Stimulated activated CD4-positive, alpha-beta T cell treated with anti-CD3 and anti-CD28 coated beads, Interleukin-12 subunit alpha, Interleukin-12 subunit beta, amount 100 ng/mL, for 24 hours (primary cell): ENCODE measurements around the gene TMEM135.
A peak's percentile ranks its signal among the peaks of the same experiment; 100 is the strongest.

Experiments used
- DNase-seq, 2 experiments: peaks; one replicate each; pipeline ENCODE4 v3.0.0-alpha.2; 2020; ENCODE audit warnings: low read depth in 2 of 2

The TMEM135 gene

DNA sequence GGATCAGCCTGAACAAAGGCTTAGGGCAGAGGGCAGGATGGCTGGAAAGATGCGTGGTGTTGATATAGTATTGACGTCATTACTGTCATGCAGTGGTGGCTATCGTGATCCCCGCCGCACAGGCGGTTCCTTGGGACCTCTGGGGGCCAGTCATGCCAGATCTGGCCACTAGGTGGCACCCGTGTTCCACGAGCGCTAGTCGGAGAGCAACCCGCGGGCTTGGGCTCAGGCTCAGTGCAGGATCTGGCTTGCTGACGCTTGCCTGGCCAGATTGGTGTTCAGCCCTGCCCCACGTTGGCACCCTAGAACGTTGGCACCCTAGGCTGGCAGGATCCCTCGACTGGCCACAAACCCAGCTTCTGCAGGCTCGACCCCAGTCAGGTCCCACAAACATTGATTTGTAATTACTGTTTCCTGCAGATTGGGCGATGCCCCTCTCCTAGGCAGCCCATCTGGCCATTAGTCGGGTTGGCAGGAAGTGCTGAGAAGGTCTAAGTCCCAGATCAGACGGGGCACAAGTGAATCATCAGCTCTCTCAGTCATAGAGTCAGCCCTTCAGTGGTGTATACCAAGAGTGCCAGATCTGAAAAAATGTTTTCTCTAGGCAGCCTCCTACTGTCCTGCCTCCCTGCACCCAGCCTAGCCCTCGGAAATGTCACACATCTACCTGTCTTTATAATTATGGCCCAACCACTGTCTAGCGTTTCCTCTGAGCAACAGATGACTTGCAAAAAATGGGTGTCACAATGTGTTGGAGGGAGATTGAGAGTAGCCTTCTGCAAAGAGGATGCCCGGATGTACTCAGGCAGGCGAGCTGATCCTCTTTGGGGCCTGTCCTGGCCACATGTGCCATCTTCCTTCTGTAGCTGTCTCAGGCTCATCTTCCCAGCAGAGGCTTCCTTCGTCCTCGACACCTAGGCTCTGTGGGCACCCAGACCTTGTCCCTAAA lies 315.3 kb downstream of the TMEM135 start:
- peak; percentile 70 to 84 for DNase-seq

DNA sequence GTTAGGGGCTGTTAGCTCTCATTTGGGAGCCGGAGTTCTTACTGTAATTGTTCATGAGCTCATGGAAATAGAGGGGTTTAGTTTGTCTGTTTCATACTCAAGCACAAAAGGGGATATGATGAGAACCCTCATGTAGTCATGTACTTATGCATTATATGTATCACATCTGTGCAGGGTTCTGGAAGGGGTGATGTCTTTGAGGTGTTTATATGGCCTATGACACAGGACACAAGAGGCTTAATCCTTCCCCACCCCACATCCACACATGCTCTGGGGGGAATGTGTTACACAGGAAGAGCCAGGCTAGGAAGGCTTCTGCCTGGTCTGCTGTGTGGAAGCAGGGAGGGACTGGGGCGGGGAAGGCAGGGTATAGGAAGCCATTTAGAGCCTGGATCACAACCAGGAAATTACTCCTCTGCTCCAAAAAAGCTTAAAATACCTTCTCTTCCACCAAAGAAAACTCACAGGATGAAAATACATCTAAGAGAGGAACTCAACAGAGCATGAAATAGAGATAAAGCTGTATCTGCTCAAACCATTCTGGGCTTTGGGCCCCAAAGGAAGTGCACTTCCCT lies 316.1 kb downstream of the TMEM135 start:
- DNase-seq, result no peak

DNA sequence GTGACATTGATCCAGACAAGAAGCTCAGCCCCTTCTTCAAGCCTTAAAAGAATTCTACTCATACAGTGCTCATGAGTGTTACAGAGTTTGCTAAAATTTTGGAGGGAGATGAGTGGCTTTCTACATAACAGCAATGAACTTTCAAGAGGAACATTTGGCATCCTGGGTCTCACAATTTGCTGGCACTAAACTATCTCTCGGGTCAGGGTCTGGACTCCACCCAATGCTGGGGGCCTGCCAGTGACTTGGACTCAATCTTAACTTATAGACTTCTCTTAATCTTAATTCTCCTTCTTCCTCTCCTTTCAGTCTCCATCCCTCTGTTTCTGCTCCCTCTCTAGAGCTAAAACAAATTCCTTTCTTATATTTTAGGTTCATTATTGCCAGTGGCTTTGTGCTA lies 317.9 kb downstream of the TMEM135 start:
- no peak for DNase-seq

DNA sequence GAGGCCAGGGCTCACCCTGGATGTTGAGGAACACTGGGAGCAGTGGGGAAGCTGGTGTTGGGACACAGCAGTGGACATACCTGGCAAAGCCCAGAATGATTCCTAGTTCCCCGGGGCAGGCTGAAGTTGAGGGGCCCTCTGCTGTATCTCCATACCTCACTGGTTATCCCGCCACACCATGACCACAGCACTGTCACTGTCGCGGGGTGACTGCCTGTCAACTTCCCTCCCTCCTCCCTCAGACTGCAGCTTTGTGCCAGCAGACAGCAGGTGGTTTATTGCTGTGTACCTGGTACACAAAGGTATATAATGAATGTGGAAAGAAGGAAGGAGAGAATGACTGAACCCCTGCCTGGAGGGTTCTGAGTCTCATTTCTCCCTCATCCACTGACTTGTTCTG lies 318.7 kb downstream of the TMEM135 start:
- no peak for DNase-seq

DNA sequence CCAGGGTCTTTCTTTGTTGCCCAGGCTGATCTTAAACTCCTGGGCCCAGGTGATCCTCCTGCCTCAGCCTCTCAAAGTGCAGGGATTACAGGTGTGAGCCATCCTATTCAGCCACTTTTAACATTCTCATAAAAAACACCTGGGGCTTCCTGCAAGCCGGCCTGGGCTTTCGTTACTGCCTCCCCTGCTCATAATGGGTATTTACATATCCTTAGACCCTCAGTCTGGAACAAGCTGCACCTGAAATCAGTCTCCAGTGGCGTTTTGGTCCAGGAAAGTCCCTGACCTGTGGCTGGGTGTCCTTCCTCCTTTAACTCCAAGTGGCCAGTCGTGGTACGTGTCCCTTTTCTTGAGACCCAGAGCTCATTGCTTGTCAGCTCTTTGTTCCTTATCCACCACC lies 320.7 kb downstream of the TMEM135 start:
- no peak for DNase-seq

GRCh38 chr11:87359401-87359800 lies 321.7 kb downstream of the TMEM135 start:
- DNase-seq, result no peak

DNA sequence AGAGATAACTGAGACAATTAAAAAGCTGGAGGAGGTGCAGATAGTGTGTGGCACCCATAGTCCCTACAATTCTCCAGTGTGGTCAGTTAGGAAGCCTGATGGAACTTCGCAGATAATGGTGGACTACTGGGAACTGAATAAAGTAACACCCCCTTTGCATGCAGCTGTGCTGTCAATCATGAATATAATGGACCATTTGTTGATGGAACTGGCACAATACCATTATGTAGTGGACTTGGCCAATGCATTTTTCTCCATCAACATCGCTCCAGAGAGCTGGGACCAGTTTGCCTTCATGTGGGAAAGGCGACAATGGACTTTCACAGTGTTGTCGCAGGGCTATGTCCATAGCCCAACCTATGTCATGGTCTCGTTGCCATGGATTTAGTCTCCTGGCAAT lies 324.2 kb downstream of the TMEM135 start:
- no peak for DNase-seq

GRCh38 chr11:87366346-87366745 lies 328.6 kb downstream of the TMEM135 start:
- DNase-seq, result no peak

GRCh38 chr11:87366763-87367405 lies 329.1 kb downstream of the TMEM135 start:
- no peak for DNase-seq

DNA sequence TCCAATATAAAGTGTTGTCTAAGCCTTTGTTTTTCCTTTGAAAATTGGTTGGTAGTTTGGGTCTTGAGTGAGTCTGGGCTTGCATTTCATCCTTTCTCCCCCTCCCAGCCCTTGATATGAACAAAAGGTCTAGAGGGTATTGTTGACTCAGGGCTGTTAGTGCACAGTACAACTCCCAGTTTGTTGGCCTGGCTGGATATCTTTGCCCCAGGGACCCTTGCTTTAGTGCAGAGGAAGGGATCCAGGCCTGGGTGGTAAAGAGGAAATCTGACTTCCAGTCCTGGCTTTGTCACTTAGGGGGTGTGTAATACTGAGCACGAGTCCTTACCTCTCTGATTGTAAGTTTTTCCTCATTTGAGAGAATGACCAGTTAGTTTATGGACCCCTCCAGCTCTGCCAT lies 330.4 kb downstream of the TMEM135 start:
- DNase-seq, result no peak

DNA sequence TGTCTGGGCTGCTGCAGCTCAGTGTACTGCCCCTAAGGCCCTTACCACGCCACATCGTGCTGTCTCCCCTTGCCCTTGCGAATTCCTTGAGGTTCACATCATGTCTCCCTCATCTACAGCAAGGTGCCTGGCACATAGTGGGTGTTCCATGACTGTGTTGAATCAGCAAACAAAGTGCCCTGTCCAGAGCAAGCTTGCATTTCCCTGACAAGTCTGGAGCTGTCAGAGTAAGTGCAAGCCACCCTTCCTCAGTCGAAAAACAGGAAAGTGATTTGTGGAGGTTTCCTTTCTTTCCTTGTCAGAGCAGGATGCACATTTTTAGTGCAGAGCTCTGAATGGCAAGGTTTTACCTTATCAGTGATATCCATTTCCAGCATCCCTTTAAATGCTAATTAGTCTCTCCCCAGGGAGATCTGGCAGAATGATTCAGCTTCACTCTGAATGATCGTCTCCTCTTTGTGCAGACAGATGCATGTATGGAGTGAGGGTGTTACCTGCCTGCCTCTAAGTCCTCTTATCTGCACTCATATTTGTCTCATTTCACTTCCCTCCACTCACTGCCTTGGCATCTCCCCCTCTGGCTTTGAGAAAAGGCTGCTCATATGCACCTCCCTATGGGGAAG lies 331.2 kb downstream of the TMEM135 start:
- no peak for DNase-seq

- no peak for DNase-seq
Observed at GRCh38 chr11:87369888-87370287, 332.2 kb downstream of the TMEM135 start.

DNA sequence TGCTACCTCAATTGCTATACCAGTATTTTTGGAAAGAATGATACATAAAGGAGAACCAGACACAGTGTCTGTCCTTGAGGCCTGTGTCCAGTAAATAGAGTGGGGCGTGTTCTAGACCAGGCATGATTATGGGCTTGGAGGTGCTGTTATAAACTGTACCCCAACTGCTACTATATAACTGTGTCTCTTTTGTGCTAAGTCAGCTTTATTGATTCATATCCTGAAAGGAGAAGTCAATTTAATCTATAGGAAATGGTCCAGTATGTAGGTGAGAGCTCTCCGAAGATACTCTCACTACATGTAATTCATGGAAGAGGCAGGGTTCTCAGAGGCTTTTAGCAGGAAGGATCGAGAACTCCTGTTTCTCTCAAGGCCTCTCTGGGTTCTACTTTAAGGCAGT lies 334.3 kb downstream of the TMEM135 start:
- no peak for DNase-seq
